Measurements from ENCODE around the gene NCAM2. TPM values are rescaled to one million over a fixed set of nuclear protein-coding genes. Genes with fewer than 3 reads are reported as not detected.

The NCAM2 gene
- total and polyA plus RNA-seq, 2 donors (not counting 3 experiments of a cell fraction or from before 2014, with no cell fraction given): 0.11 to 0.27 TPM

DNA sequence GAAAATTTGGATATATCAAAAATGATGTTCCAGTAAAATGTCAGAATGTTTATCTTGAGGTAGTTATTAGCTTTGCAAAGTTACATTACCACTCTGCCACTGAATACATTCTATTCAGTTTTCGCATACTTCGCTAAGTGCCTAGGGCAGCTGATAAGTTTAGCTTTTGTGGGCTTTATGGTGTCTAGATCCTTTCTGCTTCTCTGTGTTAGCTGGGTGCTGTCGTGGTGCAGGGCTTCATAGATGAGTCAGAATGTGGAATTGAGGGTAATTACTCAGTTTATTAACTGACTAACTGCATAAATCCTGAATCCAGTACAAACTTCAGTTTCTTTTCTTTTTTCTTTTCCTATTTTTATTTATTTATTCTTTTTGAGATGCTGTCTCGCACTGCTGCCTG, 21.5 kb downstream of the NCAM2 start:
- Histone ChIP-seq H3K27me3 (ENCODE audit: control insufficient read depth in 2 of 2, insufficient read depth in 2 of 2, low read length in 2 of 2) (no peaks in the 10 kb centered on the region), H3K36me3 (ENCODE audit: control insufficient read depth in 2 of 2, extremely low read depth in 1 of 2, insufficient read depth in 2 of 2, low read length in 2 of 2) (no peaks in the 10 kb centered on the region), H3K9ac (replicated peaks; ENCODE audit: extremely low read depth, insufficient read depth, low read length) (no peak overlapping the region), H3K4me1 (ENCODE audit: control insufficient read depth, extremely low read depth, insufficient read depth, low read length) (no peaks in the 10 kb centered on the region), H4K20me1 (replicated peaks; ENCODE audit: control insufficient read depth, extremely low read depth, insufficient read depth, low read length) (no peaks in the 10 kb centered on the region), H3K4me3 (replicated peaks in 1 of 3; ENCODE audit: insufficient read depth in 1 of 3, low read depth in 1 of 3, low read length in 3 of 3) (no peak overlapping the region), H2AFZ (ENCODE audit: low read depth, low read length) (no peak overlapping the region), H3K27ac (ENCODE audit: insufficient read depth, low read depth, low read length) (no peak overlapping the region), H3K4me2 (ENCODE audit: insufficient read depth, low read length) (no peak overlapping the region), H3K79me2 (ENCODE audit: control insufficient read depth, insufficient read depth, low read length) (no peaks in the 10 kb centered on the region), H3K9me1 (replicated peaks; ENCODE audit: control insufficient read depth, extremely low read depth, insufficient read depth, low read length) (no peaks in the 10 kb centered on the region), H3K9me3 (replicated peaks; ENCODE audit: control insufficient read depth, insufficient read depth, low read length) (no peaks in the 10 kb centered on the region)
- no peak for FAIRE-seq
- ChIA-PET POLR2A (no interaction called here), CTCF (no interaction called here)
- BruUV-seq (replicated peaks): no TSS peak
- dilution Hi-C loops (cut with MboI; ENCODE audit: extremely low pct_ligation_motif_present, low sequenced_read_pairs): no loop called here
- no peak for TF ChIP-seq EZH2 (IDR thresholded peaks at IDR 0.05; ENCODE audit: borderline replicate concordance, low read depth, low read length, severe bottlenecking)
- TF ChIP-seq, protein P1, sequence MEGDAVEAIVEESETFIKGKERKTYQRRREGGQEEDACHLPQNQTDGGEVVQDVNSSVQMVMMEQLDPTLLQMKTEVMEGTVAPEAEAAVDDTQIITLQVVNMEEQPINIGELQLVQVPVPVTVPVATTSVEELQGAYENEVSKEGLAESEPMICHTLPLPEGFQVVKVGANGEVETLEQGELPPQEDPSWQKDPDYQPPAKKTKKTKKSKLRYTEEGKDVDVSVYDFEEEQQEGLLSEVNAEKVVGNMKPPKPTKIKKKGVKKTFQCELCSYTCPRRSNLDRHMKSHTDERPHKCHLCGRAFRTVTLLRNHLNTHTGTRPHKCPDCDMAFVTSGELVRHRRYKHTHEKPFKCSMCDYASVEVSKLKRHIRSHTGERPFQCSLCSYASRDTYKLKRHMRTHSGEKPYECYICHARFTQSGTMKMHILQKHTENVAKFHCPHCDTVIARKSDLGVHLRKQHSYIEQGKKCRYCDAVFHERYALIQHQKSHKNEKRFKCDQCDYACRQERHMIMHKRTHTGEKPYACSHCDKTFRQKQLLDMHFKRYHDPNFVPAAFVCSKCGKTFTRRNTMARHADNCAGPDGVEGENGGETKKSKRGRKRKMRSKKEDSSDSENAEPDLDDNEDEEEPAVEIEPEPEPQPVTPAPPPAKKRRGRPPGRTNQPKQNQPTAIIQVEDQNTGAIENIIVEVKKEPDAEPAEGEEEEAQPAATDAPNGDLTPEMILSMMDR (IDR thresholded peaks at IDR 0.05; ENCODE audit: extremely low read depth in 1 of 2, insufficient read depth in 1 of 2, low read depth in 1 of 2, low read length in 2 of 2): no peak
- no peak for TF ChIP-seq POLR2A (IDR thresholded peaks at IDR 0.05; ENCODE audit: low read depth, low read length)
- no peak for TF ChIP-seq POLR2AphosphoS5 (IDR thresholded peaks at IDR 0.05; ENCODE audit: insufficient read depth, low read depth, low read length)
- TF ChIP-seq JUN (IDR thresholded peaks at IDR 0.05; ENCODE audit: borderline replicate concordance, insufficient read depth, insufficient read length, low read depth): no peak
- TF ChIP-seq MYC (IDR thresholded peaks at IDR 0.05; ENCODE audit: low read depth, low read length): no peak
- TF ChIP-seq GATA2 (IDR thresholded peaks at IDR 0.05; ENCODE audit: insufficient read depth, insufficient read length, low read depth, low read length): no peak
- no peak for TF ChIP-seq FOS (IDR thresholded peaks at IDR 0.05; ENCODE audit: borderline replicate concordance, insufficient read depth, low read length)
- TF ChIP-seq, protein P2, sequence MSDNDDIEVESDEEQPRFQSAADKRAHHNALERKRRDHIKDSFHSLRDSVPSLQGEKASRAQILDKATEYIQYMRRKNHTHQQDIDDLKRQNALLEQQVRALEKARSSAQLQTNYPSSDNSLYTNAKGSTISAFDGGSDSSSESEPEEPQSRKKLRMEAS (IDR thresholded peaks at IDR 0.05; ENCODE audit: insufficient read depth, insufficient read length): no peak
- DNase-seq (ENCODE audit: low read depth, low spot score): no peak
- intact Hi-C loops (cut with micrococcal nuclease): no loop called here
